Neural progenitor cell (in vitro differentiated cells): ENCODE results near the gene YBX1.

ENCODE experiments used
- CTCF ChIP-seq: fragments of 200-600 bp; sonication (generic); IDR thresholded peaks from 2 replicates; pipeline ENCODE4 v1.5.1; 2017; ENCODE audit warnings: antibody characterized with exemption, mild to moderate bottlenecking
- EZH2 ChIP-seq: fragments of 200-600 bp; sonication (generic); IDR thresholded peaks from 2 replicates; pipeline ENCODE4 v1.6.1; 2017; ENCODE audit warnings: antibody characterized with exemption, mild to moderate bottlenecking, moderate library complexity
- EZH2phosphoT487 ChIP-seq: fragments of 200-600 bp; sonication (generic); IDR thresholded peaks from 2 replicates; pipeline ENCODE4 v1.6.1; 2017; ENCODE audit warnings: antibody characterized with exemption

- TF ChIP-seq EZH2 (no peak), CTCF (no peak), EZH2phosphoT487 (no peak)
Observed at GRCh38 chr1:42660907-42661500, 21.2 kb upstream of the YBX1 start.
